NT2/D1 (cell line): Measurements from ENCODE around the gene WTIP.

Source experiments
- SUZ12 ChIP-seq: IDR thresholded peaks from 2 replicates; pipeline ENCODE4 v1.6.1; 2011; ENCODE audit not compliant: insufficient read length, insufficient read depth; ENCODE audit errors: extremely low read depth
- YY1 ChIP-seq: IDR thresholded peaks from 2 replicates; pipeline ENCODE4 v1.6.1; 2011; ENCODE audit not compliant: insufficient read length, insufficient read depth
- ZNF274 ChIP-seq: IDR thresholded peaks from 2 replicates; pipeline ENCODE4 v1.6.1; 2011; ENCODE audit warnings: mild to moderate bottlenecking, low read depth, low read length

GRCh38 chr19:34549833-34550232, 68.3 kb downstream of the WTIP start:
- TF ChIP-seq SUZ12 (no peak), ZNF274 (no peak), YY1 (no peak)
